Mammary epithelial cell (primary cell): ENCODE data around the gene COL17A1.

Experiments
- EZH2 ChIP-seq: IDR thresholded peaks from 2 replicates; pipeline ENCODE4 v1.6.1; 2012; ENCODE audit warnings: low read length, inconsistent platforms, borderline replicate concordance
- TF ChIP-seq, protein P1 (sequence below), 2 donors: IDR thresholded peaks in 1 of 2; conservative IDR thresholded peaks in 1 of 2; 2 replicates each; pipeline ENCODE4 v1.5.1; 2011 to 2012; ENCODE audit warnings: inconsistent platforms in 2 of 2, low read length in 2 of 2, mild to moderate bottlenecking in 2 of 2, control low read depth in 1 of 2, low read depth in 1 of 2; ENCODE audit not compliant: insufficient read depth in 1 of 2; ENCODE audit errors: extremely low read depth in 1 of 2

DNA sequence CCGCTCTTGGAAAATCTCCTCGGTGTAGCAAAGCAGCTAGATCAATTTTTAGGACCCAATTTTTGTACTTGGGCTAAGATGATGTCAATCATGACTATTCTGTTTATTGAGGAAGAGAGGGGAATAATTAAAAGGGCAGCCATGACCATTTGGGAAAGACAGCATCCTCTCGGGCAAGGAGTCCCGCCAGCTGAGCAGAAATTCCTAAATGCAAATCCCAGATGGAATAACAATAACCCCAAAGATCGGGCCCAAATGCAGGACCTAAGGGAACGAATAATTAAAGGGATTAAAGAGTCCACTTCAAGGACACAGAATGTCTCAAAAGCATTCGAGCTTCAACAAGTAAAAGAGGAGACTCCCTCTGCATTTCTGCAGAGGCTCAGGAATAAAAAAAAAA, 18.7 kb downstream of the COL17A1 start:
- TF ChIP-seq, protein P1, sequence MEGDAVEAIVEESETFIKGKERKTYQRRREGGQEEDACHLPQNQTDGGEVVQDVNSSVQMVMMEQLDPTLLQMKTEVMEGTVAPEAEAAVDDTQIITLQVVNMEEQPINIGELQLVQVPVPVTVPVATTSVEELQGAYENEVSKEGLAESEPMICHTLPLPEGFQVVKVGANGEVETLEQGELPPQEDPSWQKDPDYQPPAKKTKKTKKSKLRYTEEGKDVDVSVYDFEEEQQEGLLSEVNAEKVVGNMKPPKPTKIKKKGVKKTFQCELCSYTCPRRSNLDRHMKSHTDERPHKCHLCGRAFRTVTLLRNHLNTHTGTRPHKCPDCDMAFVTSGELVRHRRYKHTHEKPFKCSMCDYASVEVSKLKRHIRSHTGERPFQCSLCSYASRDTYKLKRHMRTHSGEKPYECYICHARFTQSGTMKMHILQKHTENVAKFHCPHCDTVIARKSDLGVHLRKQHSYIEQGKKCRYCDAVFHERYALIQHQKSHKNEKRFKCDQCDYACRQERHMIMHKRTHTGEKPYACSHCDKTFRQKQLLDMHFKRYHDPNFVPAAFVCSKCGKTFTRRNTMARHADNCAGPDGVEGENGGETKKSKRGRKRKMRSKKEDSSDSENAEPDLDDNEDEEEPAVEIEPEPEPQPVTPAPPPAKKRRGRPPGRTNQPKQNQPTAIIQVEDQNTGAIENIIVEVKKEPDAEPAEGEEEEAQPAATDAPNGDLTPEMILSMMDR (conservative IDR thresholded peaks at IDR 0.05 in 1 of 2, IDR thresholded peaks at IDR 0.05 in 1 of 2; ENCODE audit: extremely low read depth in 1 of 2, insufficient read depth in 1 of 2, low read depth in 1 of 2, low read length in 2 of 2): no peak
- no peak for TF ChIP-seq EZH2
